IMR-90 (cell line): ENCODE results near the gene UST. TPM values are rescaled to one million over a fixed set of nuclear protein-coding genes. Genes with fewer than 3 reads are reported as not detected.

Source experiments
- ATAC-seq: fragments of 200-7000 bp; cut with Tn5 transposase; 2 replicates; pipeline ENCODE4 v1.9.1; 2020; ENCODE audit warnings: low read depth, mild to moderate bottlenecking, moderate library complexity
- BruUV-seq: library from RNA; stranded (reverse); fragments of 400-500 nt; replicated peaks from 2 replicates; lab custom pipeline; 2021; lab: Mats Ljungman, UMichigan
- CTCF ChIA-PET: fragments of 300-600 bp; formaldehyde crosslinking; extraction: SDS; loops from one replicate; lab custom pipeline; 2021; ENCODE audit warnings: antibody characterized with exemption; lab: Yijun Ruan, JAX
- POLR2A ChIA-PET: fragments of 300-600 bp; sonication (Branson Sonifier 250); formaldehyde crosslinking; loops from one replicate; lab custom pipeline; 2022; ENCODE audit warnings: antibody characterized with exemption; ENCODE audit not compliant: unreplicated experiment; lab: Charles Lee
- DNase-seq: peaks from one replicate; pipeline ENCODE4 v3.0.0; 2013
- H2AFZ ChIP-seq: replicated peaks from 2 replicates; pipeline ENCODE3; 2013; ENCODE audit warnings: low read length, mild to moderate bottlenecking; ENCODE audit not compliant: poor library complexity
- H2AK5ac ChIP-seq: 2 replicates; pipeline ENCODE4 v1.6.1; 2013; ENCODE audit warnings: low read depth, low read length, inconsistent platforms
- H2AK9ac ChIP-seq: replicated peaks from 2 replicates; pipeline ENCODE3; 2013; ENCODE audit warnings: mild to moderate bottlenecking, low read depth, low read length, moderate library complexity; ENCODE audit not compliant: poor library complexity
- H2BK120ac ChIP-seq: 2 replicates; pipeline ENCODE4 v1.6.1; 2013; ENCODE audit warnings: low read depth, low read length, inconsistent platforms
- H2BK15ac ChIP-seq: 3 replicates; pipeline ENCODE4 v1.6.1; 2013; ENCODE audit warnings: low read depth, low read length, inconsistent platforms
- H2BK20ac ChIP-seq: 2 replicates; pipeline ENCODE4 v1.6.1; 2013; ENCODE audit warnings: low read depth, mild to moderate bottlenecking, inconsistent platforms, low read length, moderate library complexity
- H2BK5ac ChIP-seq: 2 replicates; pipeline ENCODE4 v1.6.1; 2013; ENCODE audit warnings: mild to moderate bottlenecking, low read depth, low read length, inconsistent platforms; ENCODE audit not compliant: poor library complexity, severe bottlenecking
- H3K14ac ChIP-seq: replicated peaks from 2 replicates; pipeline ENCODE4 v1.6.1; 2013; ENCODE audit warnings: low read depth, low read length, inconsistent platforms
- H3K18ac ChIP-seq: 2 replicates; pipeline ENCODE4 v1.6.1; 2013; ENCODE audit warnings: low read depth, low read length, control low read depth
- H3K23ac ChIP-seq: 2 replicates; pipeline ENCODE4 v1.6.1; 2013; ENCODE audit warnings: low read depth, low read length, inconsistent platforms
- H3K27ac ChIP-seq: 2 replicates; pipeline ENCODE4 v1.5.1; 2013; ENCODE audit warnings: mild to moderate bottlenecking, control low read depth, low read length; ENCODE audit not compliant: insufficient read depth
- H3K27me3 ChIP-seq: 2 replicates; pipeline ENCODE4 v1.6.1; 2013; ENCODE audit warnings: low read length; ENCODE audit not compliant: control insufficient read depth, insufficient read depth
- H3K36me3 ChIP-seq: 2 replicates; pipeline ENCODE4 v1.6.1; 2013; ENCODE audit warnings: low read length, mixed read lengths; ENCODE audit not compliant: control insufficient read depth, insufficient read depth
- H3K4ac ChIP-seq: 2 replicates; pipeline ENCODE4 v1.6.1; 2013; ENCODE audit warnings: low read depth, low read length, inconsistent platforms
- H3K4me1 ChIP-seq: 2 replicates; pipeline ENCODE4 v1.6.1; 2013; ENCODE audit warnings: low read length, mixed read lengths; ENCODE audit not compliant: control insufficient read depth, insufficient read depth
- H3K4me2 ChIP-seq: 2 replicates; pipeline ENCODE4 v1.6.1; 2013; ENCODE audit warnings: low read depth, mild to moderate bottlenecking, control low read depth, low read length, moderate library complexity
- H3K4me3 ChIP-seq: 2 replicates; pipeline ENCODE4 v1.5.1; 2013; ENCODE audit warnings: low read depth, mild to moderate bottlenecking, control low read depth, low read length, moderate library complexity; ENCODE audit not compliant: insufficient read depth
- H3K56ac ChIP-seq: 2 replicates; pipeline ENCODE4 v1.6.1; 2013; ENCODE audit warnings: low read length, inconsistent platforms; ENCODE audit not compliant: insufficient read depth; ENCODE audit errors: extremely low read depth
- H3K79me1 ChIP-seq, 2 experiments: 2 replicates each; pipeline ENCODE4 v1.6.1; 2013; ENCODE audit warnings: low read length in 2 of 2, inconsistent platforms in 1 of 2, low read depth in 1 of 2
- H3K9ac ChIP-seq: 2 replicates; pipeline ENCODE4 v1.6.1; 2013; ENCODE audit warnings: low read depth, low read length, control low read depth
- H3K9me1 ChIP-seq: 2 replicates; pipeline ENCODE4 v1.6.1; 2013; ENCODE audit warnings: low read length, inconsistent platforms; ENCODE audit not compliant: insufficient read depth
- H3K9me3 ChIP-seq: 2 replicates; pipeline ENCODE4 v1.6.1; 2013; ENCODE audit warnings: low read length; ENCODE audit not compliant: control insufficient read depth, insufficient read depth
- H4K20me1 ChIP-seq: 2 replicates; pipeline ENCODE4 v1.6.1; 2013; ENCODE audit warnings: low read length, inconsistent platforms; ENCODE audit not compliant: insufficient read depth
- H4K5ac ChIP-seq: 2 replicates; pipeline ENCODE4 v1.6.1; 2013; ENCODE audit warnings: mild to moderate bottlenecking, low read depth, low read length, control low read depth
- H4K8ac ChIP-seq, 2 experiments: 2 replicates each; pipeline ENCODE4 v1.6.1; 2013; ENCODE audit warnings: low read depth in 2 of 2, low read length in 2 of 2, control low read depth in 1 of 2, inconsistent platforms in 1 of 2
- H4K91ac ChIP-seq: 2 replicates; pipeline ENCODE4 v1.6.1; 2013; ENCODE audit warnings: low read depth, low read length, inconsistent platforms; ENCODE audit not compliant: insufficient read depth
- BHLHE40 ChIP-seq: fragments of 150-350 bp; IDR thresholded peaks from 2 replicates; pipeline ENCODE4 v1.6.1; 2016; ENCODE audit warnings: mild to moderate bottlenecking, low read depth, low read length
- CEBPB ChIP-seq: IDR thresholded peaks from 2 replicates; pipeline ENCODE4 v1.6.1; 2012; ENCODE audit warnings: low read depth, low read length, improper control_type of control experiment
- CHD1 ChIP-seq: IDR thresholded peaks from 2 replicates; pipeline ENCODE4 v1.6.1; 2012; ENCODE audit warnings: low read depth, low read length, improper control_type of control experiment
- CTCF ChIP-seq: conservative IDR thresholded peaks from 2 replicates; pipeline ENCODE4 v1.5.1; 2012; ENCODE audit warnings: mild to moderate bottlenecking, low read depth, low read length, improper control_type of control experiment
- MAFK ChIP-seq: IDR thresholded peaks from 2 replicates; pipeline ENCODE4 v1.6.1; 2012; ENCODE audit warnings: low read depth, low read length, improper control_type of control experiment
- MAZ ChIP-seq: IDR thresholded peaks from 2 replicates; pipeline ENCODE4 v1.6.1; 2012; ENCODE audit warnings: low read depth, mild to moderate bottlenecking, low read length, improper control_type of control experiment, moderate library complexity, borderline replicate concordance
- MXI1 ChIP-seq: IDR thresholded peaks from 2 replicates; pipeline ENCODE4 v1.6.1; 2012; ENCODE audit warnings: low read depth, mild to moderate bottlenecking, low read length, moderate library complexity, borderline replicate concordance
- POLR2A ChIP-seq: IDR thresholded peaks from 2 replicates; pipeline ENCODE4 v1.6.1; 2012; ENCODE audit warnings: mild to moderate bottlenecking, low read depth, low read length
- RAD21 ChIP-seq: IDR thresholded peaks from 2 replicates; pipeline ENCODE4 v1.6.1; 2012; ENCODE audit warnings: low read length, improper control_type of control experiment
- RCOR1 ChIP-seq: IDR thresholded peaks from 2 replicates; pipeline ENCODE4 v1.6.1; 2012; ENCODE audit warnings: mild to moderate bottlenecking, low read length, improper control_type of control experiment; ENCODE audit not compliant: insufficient replicate concordance
- RFX5 ChIP-seq: IDR thresholded peaks from 2 replicates; pipeline ENCODE4 v1.8.0; 2012; ENCODE audit warnings: low read depth, mild to moderate bottlenecking, low read length, moderate library complexity
- USF2 ChIP-seq: fragments of 150-350 bp; IDR thresholded peaks from 2 replicates; pipeline ENCODE4 v1.6.1; 2017; ENCODE audit warnings: mild to moderate bottlenecking, antibody characterized with exemption, low read length, low read depth
- WGBS, 2 experiments: methylation state at CpG; one replicate each; pipeline versions ENCODE4 v1.1.5 to v1.1.7; 2013; ENCODE audit warnings: missing lambda C conversion rate in 2 of 2; ENCODE audit not compliant: insufficient read length in 1 of 2; ENCODE audit errors: extremely low coverage in 2 of 2; 5-methylcytosine and 5-hydroxymethylcytosine counted together
- dilution Hi-C: fragments of 300-500 bp; cut with HindIII; formaldehyde crosslinking; loops from one replicate; pipeline ENCODE4 v1.14.3; 2018; ENCODE audit warnings: low sequenced_read_pairs; ENCODE audit not compliant: unreplicated experiment
- in situ Hi-C: fragments of 300-500 bp; cut with MboI; formaldehyde crosslinking; loops from 3 replicates; pipeline ENCODE4 v1.14.3; 2019; ENCODE audit warnings: low sequenced_read_pairs, inconsistent platforms, mixed read lengths
- intact Hi-C: fragments of 100-400 bp; cut with micrococcal nuclease; formaldehyde crosslinking; loops from 2 replicates; pipeline ENCODE4 v1.10.0; 2022
- polyA plus RNA-seq, 3 experiments: library from polyadenylated mRNA; depleted of rRNA; stranded (reverse); fragments of >200 nt; gene quantifications; 2 replicates each; pipeline ENCODE4 v1.2.3, GENCODE V29; 2012; ENCODE audit warnings: low replicate concordance in 1 of 3
- total RNA-seq: library from RNA; depleted of rRNA; stranded (reverse); fragments of >200 nt; gene quantifications from 2 replicates; pipeline ENCODE4 v1.2.3, GENCODE V29; 2012

Gene UST
- total and polyA plus RNA-seq, 2 of the 4 experiments (the other 2 are of a cell fraction) = 7.7 to 13.8 TPM

GRCh38 chr6:148720897-148721296 is 25.9 kb upstream of the UST start:
- ATAC-seq (no peak), DNase-seq (no peak)
- H3K4ac ChIP-seq = peak overlapping the region; percentile 91
- H2AFZ ChIP-seq = peak overlapping the region; percentile 29
- no peak overlapping the region for H2AK9ac ChIP-seq
- H3K23ac ChIP-seq = peak overlapping the region; percentile 72; the same call in 1 of the 2 replicates
- dilution Hi-C loops (no loop called here), in situ Hi-C loops (no loop called here), intact Hi-C loops (no loop called here)
- no peak overlapping the region for H3K56ac ChIP-seq
- ChIA-PET POLR2A (interaction anchor here (0.7 to 1.0 kb wide), 2 partner anchors 17 to 845 kb away, joined by 3 to 4 read pairs; no protein-coding TSS in a partner anchor), CTCF (no interaction called here)
- H3K27ac ChIP-seq = no peak overlapping the region
- peak overlapping the region; percentile 33 for H2BK20ac ChIP-seq
- no peak overlapping the region for H3K4me2 ChIP-seq
- peak overlapping the region; percentile 34; the same call in 1 of the 3 replicates for H2BK15ac ChIP-seq
- no peaks in the 10 kb centered on the region for H3K79me1 ChIP-seq
- TF ChIP-seq CEBPB (no peak), MAFK (no peak), MXI1 (no peak), RFX5 (no peak), USF2 (no peak), CTCF (no peak), CHD1 (no peak), BHLHE40 (no peak), RCOR1 (no peak), RAD21 (no peak), MAZ (no peak), POLR2A (no peak)
- H4K8ac ChIP-seq = no peak overlapping the region; a peak in 1 of 4 replicates
- peak overlapping the region; percentile 11; the same call in 1 of the 2 replicates for H3K18ac ChIP-seq
- no peaks in the 10 kb centered on the region for H3K27me3 ChIP-seq
- no peaks in the 10 kb centered on the region for H4K20me1 ChIP-seq
- H3K36me3 ChIP-seq = no peaks in the 10 kb centered on the region
- peak overlapping the region; percentile 31; the same call in 1 of the 2 replicates for H4K91ac ChIP-seq
- H3K4me1 ChIP-seq = peaks cover 8% of the 10 kb centered on the region
- no TSS peak for BruUV-seq
- H3K9me3 ChIP-seq = no peaks in the 10 kb centered on the region
- H4K5ac ChIP-seq = no peak overlapping the region
- H3K14ac ChIP-seq = peak overlapping the region; percentile 76
- no peak overlapping the region for H3K9ac ChIP-seq
- no peak overlapping the region for H3K4me3 ChIP-seq
- WGBS, 2 experiments = no CpG with 5 or more reads among the region's 2 CpGs
- no peak overlapping the region for H2BK5ac ChIP-seq
- peak overlapping the region; percentile 69; the same call in 1 of the 2 replicates for H2BK120ac ChIP-seq
- peak overlapping the region; percentile 63; the same call in 1 of the 2 replicates for H2AK5ac ChIP-seq
- H3K9me1 ChIP-seq = peaks cover 4% of the 10 kb centered on the region
